Activated naive CD8-positive, alpha-beta T cell treated with anti-CD3 and anti-CD28 coated beads, Interleukin-2, amount 50 U/mL, for 24 hours (primary cell): Measurements from ENCODE around the gene RSL1D1.
A peak's percentile ranks its signal among the peaks of the same experiment; 100 is the strongest.
"Not testable (repeated sequence)": the region's sequence is repeated elsewhere in the genome, so short reads cannot be mapped to it uniquely, and the experiment has no call there.

Experiments used
- ATAC-seq: fragments of 150-1000 bp; cut with Tn5 transposase; one replicate; pipeline ENCODE4 v1.10.0; 2021
- DNase-seq: peaks from one replicate; pipeline ENCODE4 v3.0.0; 2021
- H3K27ac Mint-ChIP-seq: one replicate; pipeline ENCODE4 v1.8.0; 2021; ENCODE audit warnings: mild to moderate bottlenecking, mixed read lengths
- H3K27me3 Mint-ChIP-seq: one replicate; pipeline ENCODE4 v1.8.0; 2021; ENCODE audit warnings: mixed read lengths
- H3K36me3 Mint-ChIP-seq: one replicate; pipeline ENCODE4 v1.8.0; 2021; ENCODE audit warnings: low read depth, mixed read lengths
- H3K4me1 Mint-ChIP-seq: one replicate; pipeline ENCODE4 v1.8.0; 2021; ENCODE audit warnings: mixed read lengths
- H3K4me3 Mint-ChIP-seq: one replicate; pipeline ENCODE4 v1.8.0; 2021; ENCODE audit warnings: mild to moderate bottlenecking, moderate library complexity, mixed read lengths
- H3K9me3 Mint-ChIP-seq: one replicate; pipeline ENCODE4 v1.8.0; 2021; ENCODE audit warnings: mixed read lengths

RSL1D1 gene

GRCh38 chr16:11797957-11798299, 53.4 kb downstream of the RSL1D1 start:
- peaks cover 18% of the 10 kb centered on the region for H3K36me3 Mint-ChIP-seq
- H3K27ac Mint-ChIP-seq = peak overlapping the region; percentile 96
- H3K27me3 Mint-ChIP-seq = no peaks in the 10 kb centered on the region
- DNase-seq = peak; percentile 33
- H3K9me3 Mint-ChIP-seq = no peaks in the 10 kb centered on the region
- ATAC-seq = no peak
- peaks cover 62% of the 10 kb centered on the region for H3K4me1 Mint-ChIP-seq
- H3K4me3 Mint-ChIP-seq = peak overlapping the region; percentile 96

- Mint-ChIP-seq H3K27me3 (no peaks in the 10 kb centered on the region), H3K36me3 (peaks cover 18% of the 10 kb centered on the region), H3K4me3 (peak within 1 kb of the TSS; percentile 96), H3K9me3 (no peaks in the 10 kb centered on the region), H3K27ac (peak within 1 kb of the TSS; percentile 96), H3K4me1 (peaks cover 67% of the 10 kb centered on the region)
- peak; percentile 94 for DNase-seq
- peak; percentile 99 for ATAC-seq
Measured at GRCh38 chr16:11797166-11797956, 54.0 kb downstream of the RSL1D1 start, which contains the start of gene ZC3H7A. TSS of gene ZC3H7A (minus strand) at chr16:11797258. CDS start at chr16:11782354, 14,904 bp downstream.

DNA sequence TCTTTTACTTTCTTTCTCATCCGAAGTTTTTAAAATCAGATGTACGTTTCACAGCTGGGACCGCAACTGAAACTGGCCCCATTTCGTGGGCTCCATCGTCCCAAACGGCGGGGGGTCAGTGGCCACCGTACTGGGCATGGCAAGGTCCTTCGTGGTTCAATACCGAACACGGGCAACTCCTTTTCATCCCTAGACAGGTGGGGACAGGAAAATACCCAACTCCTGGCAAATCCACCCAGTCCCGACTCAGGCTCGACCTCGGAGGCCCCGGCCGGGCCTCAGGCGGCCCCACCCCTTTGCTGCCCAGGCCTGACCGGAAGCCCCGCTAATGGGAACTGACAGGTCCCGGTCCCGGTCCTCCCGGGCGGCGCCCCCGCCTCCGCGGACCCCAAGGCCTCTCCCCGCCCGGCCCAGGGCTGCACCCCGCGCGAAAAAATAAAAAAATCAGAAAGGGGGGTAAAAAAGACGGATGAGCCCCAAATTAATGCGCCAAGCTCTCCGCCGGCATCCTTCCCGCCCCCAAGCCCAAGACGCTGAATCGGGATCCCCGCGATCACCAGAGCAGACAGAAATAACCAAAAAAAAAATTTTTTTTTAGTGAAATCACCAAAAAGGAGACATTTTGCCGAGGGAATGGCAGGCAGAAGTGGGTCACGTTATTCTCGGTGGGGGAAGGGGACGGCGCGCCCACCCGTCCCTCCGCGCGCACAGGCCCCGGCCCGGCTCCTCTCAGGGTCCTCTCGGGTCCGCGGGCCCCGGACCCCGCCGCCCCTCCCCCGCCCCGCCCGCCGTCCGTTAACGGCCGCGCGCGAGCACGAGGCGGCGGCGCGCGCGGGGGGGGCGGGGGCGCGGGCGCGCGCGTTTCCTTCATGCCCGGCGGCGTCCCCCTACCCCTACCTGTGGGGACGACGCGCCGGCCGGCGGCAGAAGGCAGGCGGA, 54.8 kb downstream of the RSL1D1 start:
- DNase-seq (no peak), ATAC-seq (no peak)
- peaks cover 75% of the 10 kb centered on the region for H3K4me1 Mint-ChIP-seq
- H3K27ac Mint-ChIP-seq = peak overlapping the region; percentile 82
- H3K36me3 Mint-ChIP-seq = peaks cover 18% of the 10 kb centered on the region
- peak overlapping the region; percentile 83 for H3K4me3 Mint-ChIP-seq
- H3K27me3 Mint-ChIP-seq = no peaks in the 10 kb centered on the region
- no peaks in the 10 kb centered on the region for H3K9me3 Mint-ChIP-seq

DNA sequence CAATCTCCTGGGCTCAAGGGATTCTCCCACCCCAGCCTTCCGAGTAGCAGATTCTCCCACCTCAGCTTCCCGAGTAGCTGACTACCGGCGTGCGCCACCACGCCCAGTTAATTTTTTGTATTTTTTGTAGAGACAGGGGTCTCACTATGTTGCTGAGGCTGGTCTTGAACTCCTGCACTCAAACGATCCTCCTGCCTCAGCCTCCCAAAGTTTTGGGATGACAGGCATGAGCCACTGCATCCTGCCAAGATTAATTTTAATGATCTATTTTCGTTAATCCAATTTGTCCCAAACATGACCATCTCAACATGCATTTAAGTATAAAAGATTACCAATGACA, 55.5 kb downstream of the RSL1D1 start:
- Mint-ChIP-seq H3K27me3 (no peaks in the 10 kb centered on the region), H3K4me1 (peaks cover 81% of the 10 kb centered on the region), H3K27ac (peak overlapping the region; percentile 82), H3K9me3 (no peaks in the 10 kb centered on the region), H3K4me3 (peak overlapping the region; percentile 83), H3K36me3 (peaks cover 21% of the 10 kb centered on the region)
- no peak for ATAC-seq
- DNase-seq = no peak

GRCh38 chr16:11794996-11795886, 56.1 kb downstream of the RSL1D1 start:
- Mint-ChIP-seq H3K27ac (peak overlapping the region; percentile 82), H3K36me3 (peaks cover 22% of the 10 kb centered on the region), H3K9me3 (no peaks in the 10 kb centered on the region), H3K27me3 (no peaks in the 10 kb centered on the region), H3K4me3 (peak overlapping the region; percentile 83), H3K4me1 (peaks cover 80% of the 10 kb centered on the region)
- ATAC-seq = no peak
- DNase-seq = no peak

DNA sequence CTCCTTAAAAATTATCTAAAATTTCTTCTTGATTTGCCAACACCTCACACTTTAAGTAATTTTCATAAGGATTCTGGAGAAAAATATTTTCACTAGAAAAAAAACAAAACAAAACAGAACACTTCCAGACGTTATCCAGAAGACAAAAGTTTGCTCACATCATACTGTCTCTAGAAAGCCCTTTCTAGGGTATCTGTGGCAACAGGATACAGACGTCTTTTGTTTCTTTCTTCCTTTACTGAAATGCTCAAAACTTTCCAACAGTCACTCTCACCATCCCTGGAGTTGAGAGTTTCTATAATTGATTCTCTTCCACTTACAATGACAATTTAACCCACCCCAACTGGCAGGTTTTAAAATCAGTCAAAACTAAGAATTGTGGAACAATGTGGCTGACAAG, 56.9 kb downstream of the RSL1D1 start:
- H3K9me3 Mint-ChIP-seq = no peaks in the 10 kb centered on the region
- ATAC-seq (no peak), DNase-seq (no peak)
- H3K27ac Mint-ChIP-seq = peak overlapping the region; percentile 60
- H3K4me3 Mint-ChIP-seq = peak overlapping the region; percentile 83
- peaks cover 24% of the 10 kb centered on the region for H3K36me3 Mint-ChIP-seq
- peaks cover 75% of the 10 kb centered on the region for H3K4me1 Mint-ChIP-seq
- no peaks in the 10 kb centered on the region for H3K27me3 Mint-ChIP-seq

- no peaks in the 10 kb centered on the region for H3K27me3 Mint-ChIP-seq
- ATAC-seq (no peak), DNase-seq (no peak)
- peaks cover 24% of the 10 kb centered on the region for H3K36me3 Mint-ChIP-seq
- H3K9me3 Mint-ChIP-seq = no peaks in the 10 kb centered on the region
- H3K27ac Mint-ChIP-seq = peak overlapping the region; percentile 60
- H3K4me1 Mint-ChIP-seq = peaks cover 70% of the 10 kb centered on the region
- H3K4me3 Mint-ChIP-seq = peak overlapping the region; percentile 83
Measured at GRCh38 chr16:11793840-11794239, 57.5 kb downstream of the RSL1D1 start.

GRCh38 chr16:11792410-11793241, 58.7 kb downstream of the RSL1D1 start:
- Mint-ChIP-seq H3K9me3 (no peaks in the 10 kb centered on the region), H3K36me3 (peaks cover 29% of the 10 kb centered on the region), H3K4me1 (peaks cover 65% of the 10 kb centered on the region), H3K27ac (peak overlapping the region; percentile 11), H3K4me3 (no peak overlapping the region), H3K27me3 (no peaks in the 10 kb centered on the region)
- ATAC-seq (no peak), DNase-seq (no peak)

DNA sequence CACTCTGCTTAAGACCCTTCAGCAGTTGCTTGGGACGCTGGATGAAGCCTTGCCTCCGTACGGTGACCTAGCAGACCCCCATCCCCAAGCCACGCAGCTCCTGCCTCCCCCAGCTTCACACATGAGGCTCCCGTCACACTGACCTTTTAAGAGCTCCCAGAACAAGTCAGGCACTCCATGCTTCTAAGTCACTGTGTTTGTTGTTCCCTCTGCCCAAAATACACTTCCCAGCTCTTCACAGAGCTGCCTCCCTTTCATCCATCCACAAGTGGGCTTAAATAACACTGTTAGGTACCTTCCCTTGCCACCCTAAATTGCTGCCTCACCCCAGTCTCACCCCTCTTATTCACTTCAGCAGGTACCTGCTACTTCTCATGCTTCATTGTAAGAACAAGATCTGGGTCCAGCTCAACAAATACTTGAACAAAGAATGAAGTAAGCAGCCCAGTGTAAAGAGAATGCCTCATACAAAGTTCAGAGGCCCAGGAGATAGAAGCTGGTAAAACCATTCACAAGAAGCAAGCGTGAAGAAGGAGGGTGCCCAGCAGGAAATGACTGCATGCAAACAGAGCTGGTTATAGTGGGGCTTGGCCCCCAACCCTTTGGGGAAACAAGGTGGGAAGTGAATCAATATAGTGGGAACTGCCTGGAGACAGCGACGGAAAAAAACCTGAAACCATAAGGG, 60.1 kb downstream of the RSL1D1 start:
- Mint-ChIP-seq H3K4me3 (no peak overlapping the region), H3K36me3 (peaks cover 29% of the 10 kb centered on the region), H3K9me3 (no peaks in the 10 kb centered on the region), H3K27me3 (no peaks in the 10 kb centered on the region), H3K4me1 (peaks cover 78% of the 10 kb centered on the region), H3K27ac (peak overlapping the region; percentile 50)
- no peak for DNase-seq
- ATAC-seq = no peak

DNA sequence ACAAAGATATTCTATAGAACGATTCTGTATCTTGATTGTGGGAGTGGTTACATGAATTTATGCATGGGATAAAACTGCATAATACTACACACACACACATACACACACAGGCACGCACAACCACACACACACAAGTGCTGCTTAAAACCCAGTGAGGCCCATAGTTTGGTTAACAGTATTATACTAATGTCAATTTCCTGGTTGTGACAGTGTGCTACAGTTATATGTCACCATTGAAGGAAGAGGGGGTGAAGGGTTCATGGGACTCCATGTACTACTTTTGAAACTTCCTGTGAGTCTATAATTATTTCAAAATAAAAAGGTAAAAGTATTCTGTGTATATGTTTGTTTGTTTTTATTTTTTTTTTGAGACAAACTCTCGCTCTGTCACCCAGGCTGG, 62.4 kb downstream of the RSL1D1 start:
- ATAC-seq (no peak), DNase-seq (no peak)
- Mint-ChIP-seq H3K27me3 (no peaks in the 10 kb centered on the region), H3K4me3 (no peak overlapping the region), H3K27ac (no peak overlapping the region), H3K9me3 (no peaks in the 10 kb centered on the region), H3K36me3 (peaks cover 15% of the 10 kb centered on the region), H3K4me1 (peaks cover 76% of the 10 kb centered on the region)

DNA sequence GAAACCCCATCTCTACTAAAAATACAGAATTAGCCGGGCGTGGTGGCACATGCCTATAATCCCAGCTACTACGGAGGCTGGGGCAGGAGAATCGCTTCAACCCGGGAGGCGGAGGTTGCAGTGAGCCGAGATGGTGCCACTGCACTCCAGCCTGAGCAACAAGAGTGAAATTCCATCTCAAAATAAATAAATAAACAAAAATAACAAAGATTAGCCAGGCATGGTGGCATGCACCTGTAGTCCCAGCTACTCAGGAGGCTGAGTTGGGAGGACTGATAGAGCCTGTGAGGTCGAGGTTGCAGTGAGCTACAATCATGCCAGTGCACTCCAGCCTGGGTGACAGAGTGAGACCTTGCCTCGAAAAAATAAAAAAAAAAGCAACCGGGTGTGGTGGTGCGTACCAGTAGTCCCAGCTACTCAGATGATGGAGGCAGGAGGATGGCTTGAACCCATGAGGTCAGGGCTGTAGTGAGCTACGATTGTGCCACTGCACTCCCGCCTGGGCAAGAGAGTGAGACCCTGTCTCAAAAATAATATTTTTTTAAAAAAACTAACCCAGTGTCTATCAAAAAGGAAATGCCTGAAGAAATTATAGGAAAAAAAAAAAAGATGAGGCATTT, 66.3 kb downstream of the RSL1D1 start:
- not testable (repeated sequence) for H3K9me3 Mint-ChIP-seq, H3K4me3 Mint-ChIP-seq, H3K27ac Mint-ChIP-seq, DNase-seq, ATAC-seq, H3K27me3 Mint-ChIP-seq
- peaks cover 23% of the 10 kb centered on the region for H3K36me3 Mint-ChIP-seq
- peaks cover 79% of the 10 kb centered on the region for H3K4me1 Mint-ChIP-seq

DNA sequence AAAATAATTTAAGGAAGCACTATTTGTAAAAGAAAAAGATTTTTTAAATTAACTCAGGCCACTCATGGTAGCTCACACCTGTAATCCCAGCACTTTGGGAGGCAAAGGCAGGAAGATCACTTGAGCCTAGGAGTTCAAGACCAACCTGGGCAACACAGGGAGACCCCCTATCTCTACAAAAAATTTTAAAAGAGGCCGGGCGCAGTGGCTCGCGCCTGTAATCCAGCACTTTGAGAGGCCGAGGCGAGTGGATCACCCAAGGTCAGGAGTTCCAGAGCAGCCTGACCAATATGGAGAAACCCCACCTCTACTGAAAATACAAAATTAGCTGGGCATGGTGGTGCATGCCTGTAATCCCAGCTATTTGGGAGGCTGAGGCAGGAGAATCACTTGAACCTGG, 67.0 kb downstream of the RSL1D1 start:
- ATAC-seq, H3K9me3 Mint-ChIP-seq, DNase-seq, H3K27me3 Mint-ChIP-seq: not testable (repeated sequence)
- Mint-ChIP-seq H3K27ac (peak overlapping the region; percentile 79), H3K4me3 (peak overlapping the region; percentile 12), H3K4me1 (peaks cover 78% of the 10 kb centered on the region), H3K36me3 (peaks cover 26% of the 10 kb centered on the region)

GRCh38 chr16:11784038-11784369, 67.3 kb downstream of the RSL1D1 start:
- Mint-ChIP-seq H3K9me3 (no peaks in the 10 kb centered on the region), H3K4me3 (peak overlapping the region; percentile 75), H3K4me1 (peaks cover 78% of the 10 kb centered on the region), H3K36me3 (peaks cover 27% of the 10 kb centered on the region), H3K27me3 (no peaks in the 10 kb centered on the region), H3K27ac (peak overlapping the region; percentile 97)
- ATAC-seq (no peak), DNase-seq (no peak)
